H9 (cell line): ENCODE data around the gene LRIT1. TPM values are rescaled to one million over a fixed set of nuclear protein-coding genes. Genes with fewer than 3 reads are reported as not detected.

Experiments
- DNase-seq: peaks from one replicate; pipeline ENCODE4 v3.0.0-alpha.2; 2017
- H2AFZ ChIP-seq: one replicate; pipeline ENCODE4 v1.6.1; 2013; ENCODE audit warnings: mild to moderate bottlenecking, low read length, control low read depth, moderate library complexity
- H2AK5ac ChIP-seq: 2 replicates; pipeline ENCODE4 v1.6.1; 2013; ENCODE audit warnings: low read length, control low read depth, mixed read lengths; ENCODE audit not compliant: insufficient read length
- H2BK120ac ChIP-seq: one replicate; pipeline ENCODE4 v1.6.1; 2013; ENCODE audit warnings: low read depth, mild to moderate bottlenecking, low read length, control low read depth, inconsistent platforms; ENCODE audit not compliant: poor library complexity, severe bottlenecking
- H2BK12ac ChIP-seq: 2 replicates; pipeline ENCODE4 v1.6.1; 2013; ENCODE audit warnings: low read length, control low read depth, mixed read lengths, low read depth; ENCODE audit not compliant: insufficient read length
- H2BK15ac ChIP-seq: 2 replicates; pipeline ENCODE4 v1.6.1; 2013; ENCODE audit warnings: low read depth, low read length, control low read depth
- H2BK20ac ChIP-seq: one replicate; pipeline ENCODE4 v1.6.1; 2013; ENCODE audit warnings: low read depth, mild to moderate bottlenecking, low read length, control low read depth, inconsistent platforms; ENCODE audit not compliant: poor library complexity, severe bottlenecking
- H2BK5ac ChIP-seq: 2 replicates; pipeline ENCODE4 v1.6.1; 2013; ENCODE audit warnings: low read length, control low read depth, mixed read lengths; ENCODE audit not compliant: insufficient read length
- H3K14ac ChIP-seq: 2 replicates; pipeline ENCODE4 v1.6.1; 2013; ENCODE audit warnings: low read length, control low read depth; ENCODE audit not compliant: insufficient read depth
- H3K18ac ChIP-seq: 2 replicates; pipeline ENCODE4 v1.6.1; 2013; ENCODE audit warnings: low read depth, mild to moderate bottlenecking, mixed read lengths, low read length, control low read depth; ENCODE audit not compliant: insufficient read length
- H3K23ac ChIP-seq: 2 replicates; pipeline ENCODE4 v1.6.1; 2013; ENCODE audit warnings: low read length, control low read depth, mixed read lengths, low read depth; ENCODE audit not compliant: insufficient read length
- H3K23me2 ChIP-seq: 2 replicates; pipeline ENCODE4 v1.6.1; 2013; ENCODE audit warnings: low read depth, mild to moderate bottlenecking, mixed read lengths, low read length, control low read depth; ENCODE audit not compliant: insufficient read length, poor library complexity, severe bottlenecking
- H3K27ac ChIP-seq: 2 replicates; pipeline ENCODE4 v1.5.1; 2013; ENCODE audit warnings: low read length, control low read depth, mixed read lengths, low read depth; ENCODE audit not compliant: insufficient read length
- H3K27me3 ChIP-seq: 2 replicates; pipeline ENCODE4 v1.6.1; 2013; ENCODE audit warnings: low read length, control low read depth, inconsistent platforms; ENCODE audit not compliant: insufficient read depth
- H3K4ac ChIP-seq: 2 replicates; pipeline ENCODE4 v1.6.1; 2013; ENCODE audit warnings: low read depth, mild to moderate bottlenecking, control low read depth, inconsistent platforms, low read length, moderate library complexity
- H3K4me1 ChIP-seq: 2 replicates; pipeline ENCODE4 v1.6.1; 2013; ENCODE audit warnings: low read length, control low read depth, inconsistent platforms; ENCODE audit not compliant: insufficient read depth
- H3K4me2 ChIP-seq: 2 replicates; pipeline ENCODE4 v1.6.1; 2013; ENCODE audit warnings: low read length, control low read depth, mixed read lengths; ENCODE audit not compliant: insufficient read length, insufficient read depth
- H3K56ac ChIP-seq: 2 replicates; pipeline ENCODE4 v1.6.1; 2013; ENCODE audit warnings: low read depth, mild to moderate bottlenecking, mixed read lengths, low read length, control low read depth; ENCODE audit not compliant: insufficient read length
- H3K79me1 ChIP-seq: 2 replicates; pipeline ENCODE4 v1.6.1; 2013; ENCODE audit warnings: low read depth, mild to moderate bottlenecking, moderate library complexity, low read length, control low read depth, inconsistent platforms; ENCODE audit not compliant: insufficient read depth, poor library complexity, severe bottlenecking
- H3K79me2 ChIP-seq: 2 replicates; pipeline ENCODE4 v1.6.1; 2013; ENCODE audit warnings: low read length, control low read depth, inconsistent platforms; ENCODE audit not compliant: insufficient read depth
- H3K9ac ChIP-seq: 2 replicates; pipeline ENCODE4 v1.6.1; 2013; ENCODE audit warnings: low read length, control low read depth, mixed read lengths; ENCODE audit not compliant: insufficient read length; ENCODE audit errors: extremely low read depth
- H3K9me3 ChIP-seq: one replicate; pipeline ENCODE4 v1.6.1; 2013; ENCODE audit warnings: low read depth, low read length, inconsistent platforms; ENCODE audit not compliant: control insufficient read depth
- H3T11ph ChIP-seq: one replicate; pipeline ENCODE4 v1.6.1; 2013; ENCODE audit warnings: mild to moderate bottlenecking, low read length, control low read depth, inconsistent platforms
- H4K20me1 ChIP-seq: one replicate; pipeline ENCODE4 v1.6.1; 2013; ENCODE audit not compliant: control insufficient read depth, insufficient read length, insufficient read depth
- H4K5ac ChIP-seq: 2 replicates; pipeline ENCODE4 v1.6.1; 2013; ENCODE audit warnings: low read depth, mild to moderate bottlenecking, mixed read lengths, low read length, control low read depth; ENCODE audit not compliant: insufficient read length
- H4K8ac ChIP-seq: replicated peaks from 2 replicates; pipeline ENCODE4 v1.6.1; 2013; ENCODE audit warnings: low read length, control low read depth, mixed read lengths, low read depth; ENCODE audit not compliant: insufficient read length
- H4K91ac ChIP-seq: 2 replicates; pipeline ENCODE4 v1.6.1; 2013; ENCODE audit warnings: low read depth, mild to moderate bottlenecking, moderate library complexity, mixed read lengths, low read length, control low read depth; ENCODE audit not compliant: insufficient read length
- H3K27ac Mint-ChIP-seq, 3 experiments: 2 replicates in 2 of 3; 3 replicates in 1 of 3; pipeline ENCODE4 v1.8.0; 2020 to 2021; ENCODE audit warnings: mixed read lengths in 3 of 3, mild to moderate bottlenecking in 1 of 3, moderate library complexity in 1 of 3
- H3K27me3 Mint-ChIP-seq: 2 replicates; pipeline ENCODE4 v1.8.0; 2021; ENCODE audit warnings: low read depth, mild to moderate bottlenecking, moderate library complexity, mixed read lengths
- H3K36me3 Mint-ChIP-seq, 3 experiments: 2 replicates in 2 of 3; 3 replicates in 1 of 3; pipeline ENCODE4 v1.8.0; 2020 to 2021; ENCODE audit warnings: low read depth in 3 of 3, mixed read lengths in 3 of 3; ENCODE audit not compliant: insufficient read depth in 1 of 3
- H3K4me1 Mint-ChIP-seq, 2 experiments: 2 replicates each; pipeline ENCODE4 v1.8.0; 2020; ENCODE audit warnings: mixed read lengths in 2 of 2
- H3K4me3 Mint-ChIP-seq, 2 experiments: 2 replicates in 1 of 2; 3 replicates in 1 of 2; pipeline ENCODE4 v1.8.0; 2020 to 2021; ENCODE audit warnings: mild to moderate bottlenecking in 2 of 2, mixed read lengths in 2 of 2, moderate library complexity in 1 of 2
- H3K9me3 Mint-ChIP-seq, 2 experiments: 2 replicates in 1 of 2; 3 replicates in 1 of 2; pipeline ENCODE4 v1.8.0; 2020; ENCODE audit warnings: mild to moderate bottlenecking in 2 of 2, mixed read lengths in 2 of 2, moderate library complexity in 1 of 2
- CTCF ChIP-seq: fragments of 200-600 bp; sonication (generic); conservative IDR thresholded peaks from 3 replicates; pipeline ENCODE4 v1.8.0; 2021; ENCODE audit warnings: antibody characterized with exemption, mild to moderate bottlenecking
- WGBS: extraction: QIAGEN DNeasy Blood & Tissue Kit; methylation state at CpG from one replicate; pipeline ENCODE4 v1.1.7; 2013; ENCODE audit warnings: missing lambda C conversion rate, low lambda C conversion rate, mixed read lengths; ENCODE audit not compliant: insufficient read length; ENCODE audit errors: extremely low coverage; 5-methylcytosine and 5-hydroxymethylcytosine counted together
- total RNA-seq: library from RNA; stranded (reverse); gene quantifications from 2 replicates; pipeline ENCODE4 v1.2.1, GENCODE V29; 2021

The LRIT1 gene
- total RNA-seq, 1 experiment from 2014 or later, result not detected

GRCh38 chr10:84188815-84189214, 52.5 kb downstream of the LRIT1 start:
- Histone ChIP-seq H3K18ac (no peak overlapping the region), H3K9ac (no peak overlapping the region), H2BK12ac (no peak overlapping the region), H3K27me3 (peaks cover 3% of the 10 kb centered on the region; the same call in 1 of the 2 replicates), H3K4ac (no peak overlapping the region), H4K91ac (no peak overlapping the region), H3K4me1 (no peaks in the 10 kb centered on the region; the same call in 1 of the 2 replicates), H3K27ac (no peak overlapping the region), H2BK20ac (no peak overlapping the region), H2BK15ac (no peak overlapping the region), H4K20me1 (no peaks in the 10 kb centered on the region), H3K79me1 (no peaks in the 10 kb centered on the region), H3K14ac (no peak overlapping the region), H2BK5ac (no peak overlapping the region), H4K8ac (no peak overlapping the region), H2BK120ac (no peak overlapping the region), H3T11ph (no peak overlapping the region), H2AFZ (no peak overlapping the region), H3K4me2 (no peak overlapping the region), H3K79me2 (no peaks in the 10 kb centered on the region), H3K56ac (no peak overlapping the region), H3K23ac (no peak overlapping the region), H4K5ac (no peak overlapping the region), H2AK5ac (no peak overlapping the region), H3K9me3 (no peaks in the 10 kb centered on the region), H3K23me2 (no peaks in the 10 kb centered on the region)
- H3K36me3 Mint-ChIP-seq, result no peaks in the 10 kb centered on the region
- no CpG with 5 or more reads among the region's 3 CpGs for WGBS
- H3K4me1 Mint-ChIP-seq, result 0 out of 4 replicates have a peak, but pooled peaks cover under 1% of the 10 kb centered on the region in 2 experiments
- H3K27me3 Mint-ChIP-seq, result peaks cover 33% of the 10 kb centered on the region
- no peak for TF ChIP-seq CTCF
- no peaks in the 10 kb centered on the region; a peak in 1 of 5 replicates for H3K9me3 Mint-ChIP-seq
- DNase-seq, result no peak
- no peak overlapping the region for H3K4me3 Mint-ChIP-seq
- H3K27ac Mint-ChIP-seq, result no peak overlapping the region; a peak in 1 of 7 replicates
